Posterior vena cava (tissue), 2 donors: Measurements from ENCODE around the gene ZNF221. TPM values are rescaled to one million over a fixed set of nuclear protein-coding genes. Genes with fewer than 3 reads are reported as not detected.

Source experiments
- DNase-seq: peaks from one replicate; pipeline ENCODE4 v3.0.0-alpha.2; 2020; ENCODE audit warnings: low spot score
- intact Hi-C, 2 donors: fragments of 100-400 bp; cut with DNase I; formaldehyde crosslinking; loops; one replicate each; pipeline versions ENCODE4 v1.14.1 to v1.14.2; 2022 to 2023
- long read RNA-seq, 2 donors: library from polyadenylated mRNA; unstranded; transcript quantifications; one replicate each; pipeline ENCODE4 v2.0.0, GENCODE V29; 2020 to 2021
- total RNA-seq, 2 donors: library from RNA; stranded (reverse); fragmentation: NEBNext Ultra II Directional; extraction: Animal tissue kit (Norgen Biotek cat#: 25700); gene quantifications; one replicate each; pipeline ENCODE4 v1.2.1, GENCODE V29; 2021
- donor health status: DM: yes; HTN: yes; CAD: no.
- donor health status: DM: yes; HTN: yes; CAD: no.

Gene ZNF221
- 1 to 10 TPM; 4.4 to 7.4 TPM for total RNA-seq
- long read RNA-seq, donor 1, partial matches to known transcripts = 0 of 1 reads
- long read RNA-seq, donor 1, other reads (novel, unspliced or antisense) = 1 of 1 reads
- long read RNA-seq, donor 2 = 0 reads

DNA sequence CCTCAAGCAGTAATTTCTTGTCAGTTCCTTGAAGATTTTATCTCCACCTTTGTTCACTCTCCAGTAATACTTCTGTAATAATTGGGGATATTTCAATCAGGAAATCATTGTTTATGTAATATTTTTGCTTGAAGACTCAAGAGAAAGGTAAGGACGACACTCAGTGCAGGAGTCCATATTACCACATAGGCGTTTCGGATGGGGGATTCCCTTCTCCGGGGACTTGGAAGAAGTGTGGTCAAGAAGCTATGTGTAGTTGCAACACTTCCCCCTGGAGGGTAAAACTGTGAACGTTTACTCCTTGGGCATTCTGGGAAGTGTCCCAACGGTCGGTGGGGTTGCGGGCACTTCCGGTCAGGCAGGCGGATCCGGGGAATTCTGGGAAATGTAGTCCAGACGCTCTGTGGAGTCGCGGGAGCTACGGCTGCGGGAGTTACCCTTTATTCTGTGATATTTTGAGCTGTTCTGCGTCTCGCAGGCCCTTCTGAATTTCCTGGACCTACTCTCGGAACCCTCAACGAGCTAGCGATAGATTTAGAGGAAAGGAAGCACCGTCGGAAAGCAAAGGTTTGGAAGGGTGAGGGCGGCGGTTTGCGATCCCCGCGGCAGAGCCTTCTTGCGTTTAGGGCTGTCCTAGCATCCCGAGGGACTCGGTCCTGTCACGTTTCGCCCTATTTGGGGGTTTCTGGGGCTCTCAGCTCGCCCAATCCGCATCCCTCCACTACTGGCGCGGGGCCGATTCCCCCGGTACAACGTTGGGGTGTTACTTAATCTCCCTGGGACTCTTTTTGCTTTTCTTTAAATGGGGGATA is at the start of gene ZNF221:
ZNF221 (plus strand) TSS at position 395 of the 812 bp plus-strand sequence. CDS start 11,499 bp downstream, outside the sequence.
- DNase-seq = peak; percentile 96
- intact Hi-C loops = no loop called here

DNA sequence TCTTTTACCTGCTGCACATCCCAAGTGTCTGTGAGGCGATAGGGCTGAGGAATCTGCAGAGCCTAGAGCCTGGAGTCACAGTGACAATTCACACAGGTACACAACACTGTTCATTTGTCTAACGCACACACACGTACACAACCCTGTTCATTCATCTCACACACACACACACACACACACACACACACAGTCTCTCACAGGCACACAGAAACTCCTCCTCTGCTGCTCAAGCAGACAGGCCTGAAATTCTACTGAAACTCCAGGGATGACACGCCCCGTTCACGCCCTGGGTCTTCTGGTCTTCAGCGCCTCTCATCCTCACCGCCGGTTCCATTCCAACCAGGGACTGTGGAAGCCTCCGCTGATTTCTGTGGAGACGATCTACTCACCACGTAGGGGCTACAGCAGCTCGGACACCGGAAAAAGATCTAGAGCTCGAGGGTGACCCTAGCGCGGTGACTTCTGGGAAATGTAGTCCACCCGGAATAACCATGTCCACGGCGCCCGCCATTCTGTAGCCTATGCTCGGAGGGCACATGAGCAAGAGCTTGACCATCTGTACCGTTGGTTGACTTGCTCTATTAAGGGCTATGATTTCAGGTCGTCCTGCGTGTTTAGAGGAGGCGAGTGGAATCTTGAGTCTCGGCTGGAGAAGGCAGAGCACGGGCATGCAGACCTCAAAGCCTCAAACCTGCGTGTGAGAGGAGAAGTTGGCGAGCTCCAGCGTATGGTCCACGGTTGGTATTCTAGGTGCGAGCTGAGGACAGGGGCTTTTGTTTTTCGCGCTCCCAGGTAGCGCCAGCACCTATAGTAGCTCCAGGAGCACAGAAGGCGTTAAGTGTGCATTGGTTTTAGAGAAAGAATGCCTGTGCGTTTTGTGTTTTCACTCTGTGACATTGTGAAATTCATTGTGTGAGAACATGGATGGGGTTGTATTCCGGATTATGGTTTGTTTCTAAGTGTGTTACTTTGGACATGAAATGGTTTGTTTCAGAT is 49.3 kb upstream of the ZNF221 start:
- intact Hi-C loops = loop anchor here in 1 of 2 donors (2.0 kb wide), 1 partner anchor 75 kb away; the partner anchor contains the start of gene ZNF283
- peak; percentile 92 for DNase-seq

DNA sequence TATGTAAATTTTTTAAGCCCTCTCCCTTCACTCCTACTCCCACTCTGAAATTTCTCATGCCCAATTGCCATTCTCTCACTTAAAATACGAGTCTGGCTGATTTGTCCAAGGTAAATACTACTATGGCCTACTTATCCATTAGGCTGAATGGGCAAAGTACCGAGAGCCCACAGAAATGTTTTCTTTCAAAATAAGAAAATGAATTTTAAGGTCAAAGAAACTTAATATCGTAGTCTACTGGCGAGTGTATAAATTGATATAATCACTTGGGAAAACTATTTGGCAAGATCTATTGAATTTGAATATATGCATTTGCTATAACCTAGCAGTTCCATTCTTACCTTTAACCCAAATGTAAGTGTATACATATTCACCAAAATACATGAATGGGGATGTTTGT is 48.6 kb upstream of the ZNF221 start:
- intact Hi-C loops = no loop called here

DNA sequence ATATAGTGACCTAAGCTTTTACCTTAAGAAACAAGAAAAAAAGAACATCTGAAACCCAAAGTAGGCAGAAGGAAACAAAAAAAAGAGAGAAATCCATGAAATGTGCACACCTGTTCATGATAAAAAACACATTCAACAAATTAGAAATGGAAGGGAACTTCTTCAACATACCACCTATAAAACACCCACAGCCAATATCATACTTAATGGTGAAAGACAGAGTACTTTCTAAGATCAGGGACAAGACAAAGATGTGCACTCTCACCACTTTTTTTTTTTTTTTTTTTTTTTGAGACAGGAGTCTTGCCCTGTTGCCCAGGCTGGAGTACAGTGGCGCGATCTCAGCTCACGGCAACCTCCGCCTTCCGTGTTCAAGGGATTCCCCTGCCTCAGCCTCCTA is 45.1 kb upstream of the ZNF221 start:
- DNase-seq = no peak
- intact Hi-C loops = no loop called here

More for the DNA sequence above, 48.6 kb upstream of the ZNF221 start:
- no peak for DNase-seq

DNA sequence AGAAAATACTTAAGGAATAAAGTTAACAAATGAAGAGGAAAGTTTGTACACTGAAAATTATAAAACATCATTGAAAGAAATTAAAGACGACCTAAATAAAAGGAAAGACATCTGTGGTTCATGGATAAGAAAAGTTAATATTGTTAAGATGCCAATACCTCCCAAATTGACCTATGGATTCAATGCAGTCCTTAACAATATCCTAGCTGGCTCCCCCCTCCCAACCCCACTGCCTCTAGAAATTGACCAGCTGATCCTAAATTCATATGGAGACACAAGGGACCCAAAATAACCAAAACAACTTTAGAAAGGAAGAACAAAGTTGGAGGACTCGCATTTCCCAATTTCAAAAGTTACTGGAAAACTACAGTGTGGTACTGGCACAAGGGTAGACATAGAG is 44.3 kb upstream of the ZNF221 start:
- no peak for DNase-seq
- intact Hi-C loops = no loop called here

DNA sequence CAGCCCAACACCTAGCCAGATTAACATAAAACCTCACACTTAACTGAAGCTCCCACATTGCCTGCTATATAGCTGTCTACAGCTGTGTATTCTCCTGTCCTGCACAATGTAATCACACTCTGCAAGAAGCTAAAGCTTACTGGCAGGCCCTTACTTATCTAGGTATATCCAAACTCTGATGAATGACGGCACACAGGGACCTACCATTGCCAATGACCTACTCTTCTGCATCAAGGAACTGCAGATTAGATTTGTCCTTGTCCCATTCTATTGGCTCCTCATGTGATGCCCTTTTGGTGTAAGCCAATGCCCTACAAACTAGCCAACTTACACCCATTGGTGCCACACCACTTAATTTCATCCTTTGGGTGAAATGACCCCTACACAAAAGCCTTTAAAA is 42.4 kb upstream of the ZNF221 start:
- intact Hi-C loops = no loop called here
- DNase-seq = no peak

DNA sequence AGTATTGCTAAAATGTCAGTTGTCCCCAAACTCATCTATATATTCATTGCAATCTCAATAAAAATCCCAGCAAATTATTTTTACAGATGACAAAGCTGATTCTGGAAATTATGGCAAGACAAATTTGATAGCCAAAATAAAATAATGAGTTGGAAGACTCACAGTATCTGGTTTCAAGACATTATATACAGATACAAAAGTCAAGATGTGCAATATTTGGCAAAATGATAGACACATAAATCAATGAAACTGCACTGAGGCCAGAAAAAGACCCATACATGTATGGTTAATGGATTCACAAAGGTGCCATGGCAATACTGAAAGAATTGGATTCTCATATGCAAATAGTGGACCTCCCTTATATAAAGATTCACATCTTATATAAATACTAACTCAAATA is 40.1 kb upstream of the ZNF221 start:
- DNase-seq = no peak
- intact Hi-C loops = no loop called here

DNA sequence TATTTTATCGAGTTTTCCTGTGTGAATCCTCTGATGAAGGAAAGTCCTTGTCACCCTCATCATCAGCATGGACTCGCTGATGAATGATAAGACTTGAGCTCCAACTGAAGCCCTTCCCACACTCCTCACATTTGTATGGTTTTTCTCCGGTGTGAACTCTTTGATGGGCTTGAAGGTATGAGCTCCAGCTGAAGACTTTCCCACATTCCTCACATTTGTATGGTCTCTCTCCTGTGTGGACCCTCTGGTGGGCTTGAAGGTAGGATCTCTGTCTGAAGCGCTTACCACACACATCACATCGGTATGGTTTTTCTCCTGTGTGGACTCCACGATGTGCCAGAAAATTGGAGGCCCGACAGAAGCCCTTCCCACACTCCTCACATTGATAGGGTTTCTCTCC is 37.6 kb upstream of the ZNF221 start:
- no peak for DNase-seq

DNA sequence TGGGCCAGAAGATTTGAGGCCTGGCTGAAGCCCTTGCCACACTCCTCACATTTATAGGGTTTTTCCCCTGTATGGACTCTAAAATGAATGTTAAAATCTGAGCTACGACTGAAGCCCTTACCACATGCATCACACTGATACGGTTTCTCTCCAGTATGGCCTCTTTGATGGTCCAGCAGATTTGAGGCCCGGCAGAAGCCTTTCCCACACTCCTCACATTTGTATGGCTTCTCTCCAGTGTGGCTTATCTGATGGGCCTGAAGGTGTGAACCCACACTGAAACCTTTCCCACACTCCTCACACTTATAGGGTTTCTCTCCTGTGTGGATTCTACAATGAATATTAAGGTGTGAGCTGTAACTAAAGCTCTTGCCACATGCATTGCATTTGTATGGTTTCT is 37.0 kb upstream of the ZNF221 start:
- no peak for DNase-seq
- intact Hi-C loops = no loop called here

More for the DNA sequence above, 37.6 kb upstream of the ZNF221 start:
- intact Hi-C loops = no loop called here

DNA sequence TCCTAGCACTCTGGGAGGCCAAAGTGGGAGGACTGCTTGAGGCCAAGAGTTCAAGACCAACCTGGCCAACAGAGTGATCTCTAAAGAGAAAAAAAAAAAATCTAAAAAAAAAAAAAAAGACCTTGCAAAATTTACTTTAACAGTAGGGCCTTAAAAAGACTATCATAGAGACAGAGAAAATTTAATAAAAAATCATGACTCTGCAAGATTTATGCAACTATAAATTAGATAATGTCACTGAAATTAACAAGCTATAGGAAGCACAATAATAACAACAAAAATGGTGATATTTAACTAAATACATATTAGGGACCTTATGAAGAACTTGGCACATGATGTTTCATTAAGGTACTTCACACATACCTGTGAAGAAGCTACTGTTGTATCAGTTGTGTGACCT is 27.2 kb upstream of the ZNF221 start:
- no peak for DNase-seq
- intact Hi-C loops = no loop called here

DNA sequence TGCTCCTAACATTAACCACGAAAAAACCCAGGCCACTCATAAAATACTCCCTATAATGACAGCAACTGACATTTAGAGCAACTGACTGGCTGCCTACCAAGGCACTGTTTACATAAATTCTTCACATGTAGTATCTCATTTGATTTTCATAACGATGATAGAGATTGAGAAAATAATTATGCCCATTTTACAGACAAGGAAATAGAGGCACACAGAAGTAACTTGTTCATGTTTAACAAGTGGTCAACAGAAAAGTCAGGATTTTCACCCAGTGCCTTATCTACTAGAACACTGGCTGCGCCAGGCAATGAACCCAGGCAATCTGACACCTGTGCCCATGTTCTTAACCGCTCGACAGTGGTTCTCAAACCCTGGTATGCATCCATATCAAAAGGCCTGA is 22.2 kb upstream of the ZNF221 start:
- no peak for DNase-seq
- intact Hi-C loops = no loop called here

DNA sequence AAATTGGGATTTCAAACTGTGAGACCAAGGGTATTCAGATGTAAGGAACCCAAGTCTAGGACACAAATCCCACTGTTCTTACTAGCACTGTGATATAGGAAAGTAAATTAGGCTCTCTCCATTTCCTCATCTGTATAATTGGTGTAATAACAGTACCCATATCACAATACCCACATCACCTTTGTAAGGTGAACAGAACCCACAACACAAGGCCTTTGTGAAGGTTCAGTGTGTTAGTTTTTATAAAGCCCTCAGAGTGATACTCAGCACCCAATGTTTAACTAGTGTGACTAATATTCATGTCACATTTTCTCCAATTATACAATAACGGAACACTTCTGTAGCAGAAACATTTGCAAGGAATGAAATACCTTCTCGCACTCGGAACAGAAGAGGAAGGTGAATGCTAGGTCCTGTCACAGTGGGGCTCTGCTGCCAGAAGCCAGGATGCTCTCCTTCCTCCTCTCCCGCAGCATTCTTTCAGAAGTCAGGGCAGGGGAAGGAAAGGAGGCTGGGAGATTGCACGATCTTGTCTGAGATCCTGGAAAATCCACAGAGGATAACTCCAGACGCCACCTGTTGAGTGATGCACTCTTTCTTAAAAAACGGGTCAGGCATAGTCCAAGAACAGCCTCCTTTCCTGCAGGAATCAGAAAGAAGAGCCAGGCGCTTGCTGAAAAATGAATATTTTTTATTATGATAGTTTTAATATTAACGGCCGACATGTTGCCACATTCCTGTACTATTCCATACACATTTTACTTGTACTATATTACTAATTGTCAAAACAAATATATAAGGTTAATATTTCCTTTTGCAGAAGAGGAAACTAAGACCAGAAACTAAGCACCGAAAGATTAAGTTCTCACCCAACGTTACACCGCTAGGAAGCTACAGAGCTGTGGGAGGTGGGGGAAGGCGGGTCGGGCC is 16.7 kb upstream of the ZNF221 start:
- no peak for DNase-seq
- intact Hi-C loops = no loop called here

DNA sequence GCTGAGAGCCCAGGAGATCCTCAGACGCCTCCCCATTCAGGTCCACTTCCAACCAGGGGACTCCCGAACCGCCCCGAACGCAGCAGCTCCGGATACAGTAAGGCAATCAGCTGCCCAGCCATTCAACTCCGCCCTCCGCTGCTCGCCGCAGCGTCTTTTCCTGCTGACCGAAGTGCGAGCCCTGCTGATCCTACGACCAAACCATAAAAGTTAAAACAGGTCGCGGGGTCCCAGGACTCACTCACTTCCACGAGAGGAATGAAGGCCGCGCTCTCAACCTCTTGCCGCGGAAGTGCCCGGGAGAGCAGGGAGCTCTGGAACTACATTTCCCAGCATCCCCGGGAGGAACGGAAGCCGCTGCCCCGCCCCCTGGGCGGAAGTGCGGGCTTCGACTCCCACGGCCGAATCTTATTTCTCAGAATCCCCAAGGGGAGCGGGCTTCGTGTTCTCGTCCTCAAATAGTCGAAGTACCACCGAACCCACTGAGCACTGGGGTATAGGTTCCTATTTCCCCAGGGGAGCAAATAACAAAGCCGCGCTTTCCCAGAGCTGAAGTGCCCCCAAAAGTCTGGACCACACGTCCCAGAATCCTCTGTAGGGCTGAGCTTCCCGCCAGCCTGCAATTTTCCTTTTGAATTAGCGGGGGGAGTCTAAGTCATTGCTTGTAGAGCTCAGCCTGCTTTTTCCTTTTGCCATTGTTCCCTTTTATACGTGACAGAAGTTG is 15.9 kb upstream of the ZNF221 start, which contains the start of gene ZNF45:
ZNF45 (minus strand) TSS at position 298 of the 724 bp plus-strand sequence. CDS start 13,097 bp downstream, outside the sequence.
- intact Hi-C loops = no loop called here

DNA sequence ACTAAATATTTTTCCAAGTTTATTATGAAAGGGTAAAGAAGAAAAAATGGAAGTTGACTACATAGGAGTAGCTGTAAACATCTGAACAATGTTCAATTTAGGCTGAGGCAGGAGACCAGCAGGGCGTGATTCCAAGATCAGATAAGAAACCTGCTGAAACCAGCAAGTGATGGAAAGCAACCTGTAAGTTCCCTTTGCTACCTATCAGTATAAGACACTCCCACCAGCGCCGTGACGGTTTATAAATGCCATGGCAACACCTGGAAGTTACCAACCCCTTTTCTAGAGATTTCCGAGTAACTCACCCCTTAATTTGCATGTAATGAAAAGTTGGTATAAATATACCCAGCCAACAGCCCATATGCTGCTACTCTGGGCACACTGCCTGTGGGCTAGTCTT is 14.8 kb upstream of the ZNF221 start:
- DNase-seq = no peak
- intact Hi-C loops = no loop called here

More for the DNA sequence above, 15.9 kb upstream of the ZNF221 start, which contains the start of gene ZNF45:
- peak; percentile 96 for DNase-seq

DNA sequence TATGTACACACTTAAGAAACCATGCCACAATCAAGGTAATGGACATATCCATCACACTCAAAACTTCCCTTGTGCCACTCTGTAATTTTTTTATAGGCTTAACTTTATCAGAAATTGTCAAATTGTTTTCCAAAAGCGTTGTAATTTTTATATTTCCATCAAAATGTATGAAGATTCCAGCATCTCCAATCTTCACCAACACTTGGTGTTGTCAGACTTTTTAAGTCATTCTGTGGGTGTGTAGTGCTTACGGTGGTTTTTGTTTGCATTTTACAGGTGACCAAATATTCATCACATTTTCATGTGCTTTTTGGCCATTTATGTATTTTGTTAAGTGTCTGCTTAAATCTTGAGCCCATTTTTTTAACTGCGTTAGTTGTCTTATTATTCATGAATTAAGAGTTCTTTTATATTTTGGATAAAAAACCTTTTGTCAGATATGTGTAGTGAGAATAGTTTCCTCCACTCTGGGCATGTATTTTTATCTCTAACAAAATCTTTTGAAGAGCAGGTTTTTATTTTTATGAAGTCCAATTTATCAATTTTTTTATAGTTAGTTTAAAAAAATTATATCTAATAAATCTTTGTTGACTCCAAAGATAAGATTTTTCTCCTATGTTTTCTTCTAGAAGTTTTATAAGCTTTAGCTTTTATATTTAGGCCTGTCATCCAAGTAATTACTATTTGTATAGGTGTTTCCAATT is 11.3 kb upstream of the ZNF221 start:
- DNase-seq = no peak
- intact Hi-C loops = no loop called here

DNA sequence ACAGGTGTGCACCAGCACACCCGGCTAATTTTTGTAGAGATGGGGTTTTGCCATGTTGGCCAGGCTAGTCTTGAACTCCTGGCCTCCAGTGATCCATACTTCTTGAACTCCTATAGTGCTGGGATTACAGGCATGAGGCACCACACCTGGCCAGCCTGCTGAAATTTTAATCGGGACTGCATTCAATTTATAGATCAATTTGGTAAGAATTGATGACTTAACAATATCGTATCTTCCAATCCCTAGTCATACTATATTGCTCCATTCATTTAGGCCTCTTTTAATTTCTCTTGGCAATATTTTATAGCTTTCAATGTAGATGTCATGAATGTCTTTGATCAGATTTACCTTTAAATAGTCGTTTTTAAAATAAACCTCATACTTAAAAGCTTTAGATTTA is 10.3 kb upstream of the ZNF221 start:
- no peak for DNase-seq
- intact Hi-C loops = no loop called here

DNA sequence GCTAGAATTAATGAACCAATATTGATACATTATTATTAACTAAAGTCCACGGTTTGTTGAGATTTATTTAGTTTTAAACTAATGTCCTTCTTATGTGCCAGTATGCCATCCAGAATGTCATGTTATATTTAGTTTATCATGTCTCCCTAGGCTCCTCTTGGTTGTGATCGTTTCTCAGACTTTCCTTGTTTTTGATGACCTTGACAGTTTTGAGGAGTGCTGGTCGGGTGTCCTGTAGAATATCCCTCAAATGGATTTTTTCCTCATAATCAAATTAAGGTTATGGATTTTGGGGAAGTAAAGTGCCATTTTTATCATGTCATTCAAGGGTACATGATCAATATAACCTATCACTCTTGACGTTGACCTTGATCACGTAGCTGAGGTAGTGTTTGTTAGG is 9.8 kb upstream of the ZNF221 start:
- intact Hi-C loops = no loop called here
- no peak for DNase-seq
